GM12878 (cell line): ENCODE results near the gene CANT1. TPM values are rescaled to one million over a fixed set of nuclear protein-coding genes. Genes with fewer than 3 reads are reported as not detected.

ENCODE experiments used
- ATAC-seq: fragments of 200-7000 bp; cut with Tn5 transposase; 3 replicates; pipeline ENCODE4 v1.9.1; 2020; ENCODE audit warnings: mild to moderate bottlenecking, moderate library complexity
- BruUV-seq: library from RNA; stranded (reverse); fragments of 400-500 nt; replicated peaks from 2 replicates; lab custom pipeline; 2021; lab: Mats Ljungman, UMichigan
- CTCF ChIA-PET: fragments of 300-600 bp; sonication (Branson Sonifier 250); formaldehyde crosslinking; extraction: SDS; loops from one replicate; lab custom pipeline; 2021; ENCODE audit warnings: inconsistent platforms; lab: Yijun Ruan, JAX
- POLR2A ChIA-PET: fragments of 350-600 bp; formaldehyde crosslinking; extraction: SDS; loops from one replicate; lab custom pipeline; 2021; ENCODE audit warnings: inconsistent platforms; lab: Charles Lee
- RAD21 ChIA-PET: fragments of 300-600 bp; sonication (Branson Sonifier 250); formaldehyde crosslinking; loops from one replicate; lab custom pipeline; 2023; ENCODE audit warnings: antibody characterized with exemption; ENCODE audit not compliant: unreplicated experiment; lab: Charles Lee
- SMC1A ChIA-PET: fragments of 300-600 bp; sonication (Branson Sonifier 250); formaldehyde crosslinking; loops from one replicate; lab custom pipeline; 2023; ENCODE audit not compliant: unreplicated experiment, uncharacterized antibody; lab: Charles Lee
- DNase-seq: peaks from one replicate; pipeline ENCODE4 v3.0.0-alpha.2; 2011; ENCODE audit warnings: low read depth, low spot score
- FAIRE-seq: peaks from 3 replicates; lab custom pipeline; 2011; peaks lifted over from hg19 to GRCh38; lab: Jason Lieb, UNC
- H2AFZ ChIP-seq: 2 replicates; pipeline ENCODE4 v1.6.0; 2011; ENCODE audit warnings: low read depth, low read length, control low read depth; ENCODE audit not compliant: control insufficient read depth
- H3K27ac ChIP-seq: 2 replicates; pipeline ENCODE4 v1.5.1; 2011; ENCODE audit warnings: control low read depth; ENCODE audit not compliant: control insufficient read depth, insufficient read depth
- H3K27me3 ChIP-seq, 2 experiments: replicated peaks in 1 of 2; 2 replicates each; pipeline versions ENCODE4 v1.6.0 to v1.6.1; 2011; ENCODE audit warnings: low read length in 1 of 2; ENCODE audit not compliant: control insufficient read depth in 2 of 2, insufficient read depth in 2 of 2
- H3K36me3 ChIP-seq, 2 experiments: 2 replicates each; pipeline ENCODE4 v1.5.1; 2011; ENCODE audit warnings: low read length in 1 of 2; ENCODE audit not compliant: control insufficient read depth in 2 of 2, insufficient read depth in 2 of 2
- H3K4me1 ChIP-seq: 2 replicates; pipeline ENCODE4 v1.6.1; 2011; ENCODE audit warnings: mild to moderate bottlenecking, low read length, moderate library complexity, mixed read lengths; ENCODE audit not compliant: control insufficient read depth, insufficient read depth
- H3K4me2 ChIP-seq: 2 replicates; pipeline ENCODE4 v1.6.0; 2011; ENCODE audit warnings: control low read depth; ENCODE audit not compliant: control insufficient read depth, insufficient read depth
- H3K4me3 ChIP-seq: fragments of 200-600 bp; sonication (generic); 2 replicates; pipeline ENCODE4 v1.5.1; 2016
- H3K79me2 ChIP-seq: 2 replicates; pipeline ENCODE4 v1.6.0; 2011; ENCODE audit warnings: low read length; ENCODE audit not compliant: control insufficient read depth, insufficient read depth
- H3K9ac ChIP-seq: 2 replicates; pipeline ENCODE4 v1.8.0; 2011; ENCODE audit warnings: low read length, control low read depth, mixed read lengths; ENCODE audit not compliant: control insufficient read depth, insufficient read depth
- H3K9me3 ChIP-seq: replicated peaks from 3 replicates; pipeline ENCODE4 v1.5.1; 2011; ENCODE audit warnings: mild to moderate bottlenecking, low read length; ENCODE audit not compliant: control insufficient read depth, insufficient read depth
- H4K20me1 ChIP-seq: 2 replicates; pipeline ENCODE4 v1.6.0; 2011; ENCODE audit not compliant: control insufficient read depth, insufficient read depth
- CBX5 ChIP-seq: sonication (generic); IDR thresholded peaks from 2 replicates; pipeline ENCODE4 v1.6.1; 2016; ENCODE audit warnings: low read depth, moderate library complexity, mild to moderate bottlenecking, inconsistent platforms
- CREB1 ChIP-seq: IDR thresholded peaks from 2 replicates; pipeline ENCODE4 v1.6.1; 2012; ENCODE audit warnings: low read depth, mild to moderate bottlenecking, inconsistent platforms
- MEF2A ChIP-seq: IDR thresholded peaks from 2 replicates; pipeline ENCODE4 v1.6.1; 2011; ENCODE audit warnings: low read depth, mild to moderate bottlenecking, low read length, moderate library complexity; ENCODE audit not compliant: insufficient read depth
- SMAD1 ChIP-seq: fragments of 450-650 bp; IDR thresholded peaks from 2 replicates; pipeline ENCODE4 v1.6.1; 2018; ENCODE audit warnings: mild to moderate bottlenecking, low read depth; ENCODE audit not compliant: partially characterized antibody
- TBL1XR1 ChIP-seq: IDR thresholded peaks from 2 replicates; pipeline ENCODE4 v1.6.1; 2012; ENCODE audit warnings: low read depth, low read length, improper control_type of control experiment
- WRNIP1 ChIP-seq: IDR thresholded peaks from 2 replicates; pipeline ENCODE4 v1.6.1; 2011; ENCODE audit warnings: low read depth, low read length, improper control_type of control experiment, borderline replicate concordance
- YY1 ChIP-seq: IDR thresholded peaks from 2 replicates; pipeline ENCODE4 v1.6.1; 2011; ENCODE audit warnings: low read depth, mild to moderate bottlenecking, low read length
- ZBTB11 ChIP-seq: fragments of 450-650 bp; formaldehyde crosslinking; IDR thresholded peaks from 2 replicates; pipeline ENCODE4 v1.5.0; 2022; ENCODE audit warnings: mild to moderate bottlenecking, missing genetic modification characterization
- ZNF384 ChIP-seq: IDR thresholded peaks from 2 replicates; pipeline ENCODE4 v1.6.1; 2012; ENCODE audit warnings: low read depth, mild to moderate bottlenecking, low read length, improper control_type of control experiment, borderline replicate concordance
- ZNF622 ChIP-seq: fragments of 450-650 bp; IDR thresholded peaks from 2 replicates; pipeline ENCODE4 v1.6.1; 2017; ENCODE audit warnings: mild to moderate bottlenecking, inconsistent platforms
- WGBS: methylation state at CpG from one replicate; pipeline ENCODE4 v1.1.6; 2016; ENCODE audit warnings: low lambda C conversion rate; ENCODE audit not compliant: insufficient replicate concordance, insufficient coverage; ENCODE audit errors: missing lambda C conversion rate; 5-methylcytosine and 5-hydroxymethylcytosine counted together
- in situ Hi-C: fragments of 300-500 bp; cut with MboI; formaldehyde crosslinking; loops from 9 replicates; pipeline ENCODE4 v1.14.3; 2018; ENCODE audit warnings: mixed read lengths
- intact Hi-C: fragments of 100-400 bp; cut with micrococcal nuclease; formaldehyde crosslinking; loops from one replicate; pipeline ENCODE4 v1.14.2; 2022; ENCODE audit not compliant: unreplicated experiment
- polyA plus RNA-seq, 11 experiments: library from polyadenylated mRNA; depleted of rRNA in 4 of 11; unstranded in 6 of 11; stranded (reverse) in 5 of 11; fragments of >200 nt; fragmentation: Nextera tagmentation in 4 of 11; fragmentation: Illumina TruSeq in 1 of 11; extraction: Ambion mirVana in 4 of 11; extraction: Trizol in 1 of 11; gene quantifications; 1 replicate in 1 of 11; 2 replicates in 10 of 11; pipeline versions ENCODE4 v1.2.1 to v1.2.3, GENCODE V29; 2011 to 2016; ENCODE audit warnings: inconsistent platforms in 2 of 11, missing spikeins in 2 of 11, low read depth in 1 of 11
- total RNA-seq, 4 experiments: library from RNA; depleted of rRNA in 3 of 4; stranded (reverse); fragments of >200 nt in 3 of 4; fragmentation: Illumina TruSeq in 1 of 4; extraction: Trizol in 1 of 4; gene quantifications; 2 replicates each; pipeline versions ENCODE4 v1.2.1 to v1.2.3, GENCODE V29; 2013 to 2021
- TF ChIP-seq, protein P1 (sequence below): IDR thresholded peaks from 2 replicates; pipeline ENCODE4 v1.6.1; 2012; ENCODE audit warnings: mild to moderate bottlenecking, low read depth, low read length

Gene CANT1
- total and polyA plus RNA-seq, 10 of the 15 experiments (the other 5 are each of a cell fraction or from before 2014, with no cell fraction given), result 2.2 to 59.2 (median 20.2) TPM

- Histone ChIP-seq H3K4me3 (no peak overlapping the region), H4K20me1 (no peaks in the 10 kb centered on the region; the same call in 1 of the 2 replicates), H3K27me3 (no peaks in the 10 kb centered on the region), H2AFZ (no peak overlapping the region), H3K4me1 (peaks cover 6% of the 10 kb centered on the region), H3K79me2 (no peaks in the 10 kb centered on the region), H3K4me2 (no peak overlapping the region), H3K9me3 (no peaks in the 10 kb centered on the region), H3K27ac (no peak overlapping the region), H3K9ac (no peak overlapping the region), H3K36me3 (no peaks in the 10 kb centered on the region)
- ATAC-seq, result no peak
- no peak for DNase-seq
- in situ Hi-C loops, result loop anchor here (5.0 kb wide), 1 partner anchor 105 kb away; no protein-coding TSS in a partner anchor
- FAIRE-seq, result no peak
- intact Hi-C loops, result no loop called here
- BruUV-seq, result no TSS peak
- WGBS, result 50% methylated on average over 23 of the region's 23 CpGs
- SMC1A ChIA-PET, result interaction anchor here (0.7 kb wide), 1 partner anchor 46 kb away, joined by 3 read pairs; no protein-coding TSS in a partner anchor
- POLR2A ChIA-PET, result no interaction called here
- CTCF ChIA-PET, result interaction anchor here (4.3 kb wide), 1 partner anchor 101 kb away, joined by 24 read pairs; no protein-coding TSS in a partner anchor
- RAD21 ChIA-PET, result no interaction called here
- no peak for TF ChIP-seq WRNIP1
- TF ChIP-seq TBL1XR1, result no peak
- TF ChIP-seq ZBTB11 (CRISPR knock-in tag), result no peak
- no peak for TF ChIP-seq SMAD1
- TF ChIP-seq YY1, result no peak
- TF ChIP-seq ZNF622, result no peak
- no peak for TF ChIP-seq CREB1
- no peak for TF ChIP-seq MEF2A
- no peak for TF ChIP-seq CBX5
- TF ChIP-seq, protein P1, sequence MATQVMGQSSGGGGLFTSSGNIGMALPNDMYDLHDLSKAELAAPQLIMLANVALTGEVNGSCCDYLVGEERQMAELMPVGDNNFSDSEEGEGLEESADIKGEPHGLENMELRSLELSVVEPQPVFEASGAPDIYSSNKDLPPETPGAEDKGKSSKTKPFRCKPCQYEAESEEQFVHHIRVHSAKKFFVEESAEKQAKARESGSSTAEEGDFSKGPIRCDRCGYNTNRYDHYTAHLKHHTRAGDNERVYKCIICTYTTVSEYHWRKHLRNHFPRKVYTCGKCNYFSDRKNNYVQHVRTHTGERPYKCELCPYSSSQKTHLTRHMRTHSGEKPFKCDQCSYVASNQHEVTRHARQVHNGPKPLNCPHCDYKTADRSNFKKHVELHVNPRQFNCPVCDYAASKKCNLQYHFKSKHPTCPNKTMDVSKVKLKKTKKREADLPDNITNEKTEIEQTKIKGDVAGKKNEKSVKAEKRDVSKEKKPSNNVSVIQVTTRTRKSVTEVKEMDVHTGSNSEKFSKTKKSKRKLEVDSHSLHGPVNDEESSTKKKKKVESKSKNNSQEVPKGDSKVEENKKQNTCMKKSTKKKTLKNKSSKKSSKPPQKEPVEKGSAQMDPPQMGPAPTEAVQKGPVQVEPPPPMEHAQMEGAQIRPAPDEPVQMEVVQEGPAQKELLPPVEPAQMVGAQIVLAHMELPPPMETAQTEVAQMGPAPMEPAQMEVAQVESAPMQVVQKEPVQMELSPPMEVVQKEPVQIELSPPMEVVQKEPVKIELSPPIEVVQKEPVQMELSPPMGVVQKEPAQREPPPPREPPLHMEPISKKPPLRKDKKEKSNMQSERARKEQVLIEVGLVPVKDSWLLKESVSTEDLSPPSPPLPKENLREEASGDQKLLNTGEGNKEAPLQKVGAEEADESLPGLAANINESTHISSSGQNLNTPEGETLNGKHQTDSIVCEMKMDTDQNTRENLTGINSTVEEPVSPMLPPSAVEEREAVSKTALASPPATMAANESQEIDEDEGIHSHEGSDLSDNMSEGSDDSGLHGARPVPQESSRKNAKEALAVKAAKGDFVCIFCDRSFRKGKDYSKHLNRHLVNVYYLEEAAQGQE, result no peak
- no peak for TF ChIP-seq ZNF384
Measured at GRCh38 chr17:78966910-78967600, 42.5 kb downstream of the CANT1 start.
